ENCODE data around the gene SERPIND1.

DNA sequence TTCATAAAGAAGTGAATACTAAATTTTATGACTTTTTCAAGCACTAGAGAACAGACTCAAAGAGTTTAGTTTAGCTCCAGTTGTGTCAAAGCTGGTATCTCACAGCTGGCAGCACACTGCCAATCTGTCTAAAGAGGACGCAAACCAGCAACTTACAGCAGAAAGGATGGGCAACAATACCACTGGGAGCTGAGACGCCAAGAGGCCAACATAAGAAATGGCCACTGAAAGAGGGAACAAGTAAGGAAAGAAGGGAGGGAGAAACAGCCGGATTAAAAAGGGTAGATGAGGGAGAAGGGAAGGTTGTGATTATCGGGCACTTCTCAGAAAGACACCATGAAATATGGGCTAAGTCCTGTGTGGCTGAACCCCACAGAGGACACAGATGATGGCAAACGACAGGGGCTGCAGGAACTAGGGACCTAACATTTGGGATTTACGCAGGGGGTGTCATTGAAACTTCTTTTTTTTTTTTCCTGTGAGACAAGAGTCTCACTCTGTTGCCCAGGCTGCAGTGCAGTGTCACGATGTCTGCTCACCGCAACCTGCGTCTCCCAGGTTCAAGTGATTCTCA is 41.7 kb downstream of the SERPIND1 start:
- no peak for TF ChIP-seq POLR2A (IDR thresholded peaks at IDR 0.05)
- TF ChIP-seq, protein P1, sequence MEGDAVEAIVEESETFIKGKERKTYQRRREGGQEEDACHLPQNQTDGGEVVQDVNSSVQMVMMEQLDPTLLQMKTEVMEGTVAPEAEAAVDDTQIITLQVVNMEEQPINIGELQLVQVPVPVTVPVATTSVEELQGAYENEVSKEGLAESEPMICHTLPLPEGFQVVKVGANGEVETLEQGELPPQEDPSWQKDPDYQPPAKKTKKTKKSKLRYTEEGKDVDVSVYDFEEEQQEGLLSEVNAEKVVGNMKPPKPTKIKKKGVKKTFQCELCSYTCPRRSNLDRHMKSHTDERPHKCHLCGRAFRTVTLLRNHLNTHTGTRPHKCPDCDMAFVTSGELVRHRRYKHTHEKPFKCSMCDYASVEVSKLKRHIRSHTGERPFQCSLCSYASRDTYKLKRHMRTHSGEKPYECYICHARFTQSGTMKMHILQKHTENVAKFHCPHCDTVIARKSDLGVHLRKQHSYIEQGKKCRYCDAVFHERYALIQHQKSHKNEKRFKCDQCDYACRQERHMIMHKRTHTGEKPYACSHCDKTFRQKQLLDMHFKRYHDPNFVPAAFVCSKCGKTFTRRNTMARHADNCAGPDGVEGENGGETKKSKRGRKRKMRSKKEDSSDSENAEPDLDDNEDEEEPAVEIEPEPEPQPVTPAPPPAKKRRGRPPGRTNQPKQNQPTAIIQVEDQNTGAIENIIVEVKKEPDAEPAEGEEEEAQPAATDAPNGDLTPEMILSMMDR (IDR thresholded peaks at IDR 0.05) = no peak

Data from esophagus squamous epithelium (tissue), 4 donors.